HS-27A (cell line): ENCODE data around the gene KLHL18.
"Not testable (repeated sequence)": the region's sequence is repeated elsewhere in the genome, so short reads cannot be mapped to it uniquely, and the experiment has no call there.

ENCODE experiments used
- DNase-seq: peaks from one replicate; pipeline ENCODE4 v3.0.0-alpha.2; 2012; ENCODE audit warnings: low read depth, missing footprints

KLHL18 gene

GRCh38 chr3:47314056-47314764 lies 31.5 kb downstream of the KLHL18 start:
- no peak for DNase-seq

GRCh38 chr3:47315069-47315647 lies 32.4 kb downstream of the KLHL18 start:
- DNase-seq = no peak

GRCh38 chr3:47316151-47316550 lies 33.4 kb downstream of the KLHL18 start:
- not testable (repeated sequence) for DNase-seq

- no peak for DNase-seq
These were observed 36.2 kb downstream of the KLHL18 start for GRCh38 chr3:47318916-47319315.

- DNase-seq = no peak
These were observed 37.2 kb downstream of the KLHL18 start for GRCh38 chr3:47319956-47320355.

DNA sequence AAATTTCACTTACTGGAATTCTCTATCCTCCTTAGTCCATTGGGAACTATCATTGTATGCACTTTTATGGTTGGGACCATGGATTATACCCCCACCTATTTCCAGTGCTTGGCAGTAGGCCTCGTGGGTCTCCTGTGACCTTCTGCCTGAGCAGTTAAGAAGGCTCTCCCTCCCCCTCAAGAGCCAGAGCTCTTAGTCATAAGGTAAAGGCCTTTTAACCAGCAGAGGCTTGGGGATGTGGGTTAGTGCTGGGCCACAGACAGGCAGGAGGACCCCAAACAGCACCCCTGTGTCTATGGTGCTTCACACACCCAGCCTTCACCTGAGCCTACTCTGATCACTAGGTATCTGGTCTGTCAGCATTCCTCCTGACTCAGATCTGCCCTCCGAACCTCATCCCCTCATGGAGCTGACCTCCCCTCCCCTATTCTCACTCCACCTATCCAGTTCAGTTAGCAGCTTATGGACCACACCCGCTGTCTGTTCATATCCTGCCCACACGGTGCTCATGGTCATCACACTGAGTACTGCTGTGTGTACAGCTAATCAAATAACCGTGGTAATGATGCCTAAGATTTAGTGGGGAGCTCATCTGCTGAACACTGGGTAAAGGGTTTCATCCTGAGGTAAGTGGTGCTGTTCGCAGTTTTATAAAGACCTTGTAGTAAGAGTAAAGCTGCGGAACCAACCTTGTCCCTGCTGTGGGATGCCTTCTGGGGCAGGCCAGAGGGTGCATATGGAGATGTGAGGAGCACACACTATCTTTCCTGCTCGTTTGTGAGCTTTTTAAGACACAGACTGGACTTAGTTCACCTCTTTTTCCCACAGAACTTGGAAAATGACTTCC lies 40.9 kb downstream of the KLHL18 start:
- DNase-seq = peak; percentile 22

DNA sequence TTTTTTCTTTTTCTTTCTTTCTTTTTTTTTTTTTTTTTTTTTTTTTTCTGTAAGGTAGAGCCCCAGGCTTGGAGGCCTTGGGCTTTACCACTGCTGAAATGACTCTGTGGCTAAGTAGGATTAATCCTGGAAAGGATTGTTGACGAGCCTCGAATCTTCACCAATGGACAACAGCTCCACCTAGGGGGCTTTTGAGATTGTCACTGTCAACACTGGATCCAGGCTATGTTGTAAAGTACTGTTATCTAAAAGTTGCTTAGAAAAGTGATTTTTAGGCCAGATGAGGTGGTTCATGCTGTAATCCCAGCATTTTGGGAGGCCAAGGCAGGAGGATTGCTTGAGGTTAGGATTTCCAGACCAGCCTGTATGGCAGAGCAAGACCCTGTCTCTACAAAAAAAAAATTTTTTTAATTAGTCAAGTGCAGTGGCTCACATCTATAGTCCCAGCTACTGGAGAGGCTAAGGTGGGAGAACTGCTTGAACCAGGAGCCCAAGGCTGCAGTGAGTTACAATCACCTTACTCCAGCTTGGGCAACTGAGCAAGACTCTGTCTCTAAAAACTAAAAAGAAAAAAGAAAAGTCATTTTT lies 41.6 kb downstream of the KLHL18 start:
- DNase-seq = peak; percentile 30

DNA sequence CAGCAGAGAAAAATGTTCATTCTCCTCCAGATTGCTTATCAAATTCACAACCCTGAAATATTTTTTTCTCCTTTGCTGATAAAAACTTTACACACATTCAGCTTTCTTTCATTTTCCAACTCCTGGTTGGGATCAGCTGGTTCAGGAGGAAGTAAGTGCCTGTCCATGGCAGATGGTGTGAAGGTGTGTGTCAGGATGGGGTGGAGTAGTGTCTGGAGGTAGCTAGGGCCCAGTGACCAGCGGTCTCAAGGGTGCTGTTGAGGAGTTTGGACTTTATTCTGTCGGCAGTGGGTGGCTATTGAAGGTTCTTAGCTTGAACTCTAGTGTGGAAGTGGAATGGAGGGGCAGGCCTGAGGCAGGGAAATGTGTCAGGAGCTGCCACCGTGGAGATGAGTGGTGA lies 51.2 kb downstream of the KLHL18 start:
- no peak for DNase-seq

- no peak for DNase-seq
These were observed 54.9 kb downstream of the KLHL18 start for GRCh38 chr3:47337656-47338055.

- DNase-seq = no peak
These were observed 57.2 kb downstream of the KLHL18 start for GRCh38 chr3:47339951-47340350.

GRCh38 chr3:47340866-47341265 lies 58.1 kb downstream of the KLHL18 start:
- no peak for DNase-seq

- no peak for DNase-seq
These were observed 59.4 kb downstream of the KLHL18 start for GRCh38 chr3:47342151-47342550.

DNA sequence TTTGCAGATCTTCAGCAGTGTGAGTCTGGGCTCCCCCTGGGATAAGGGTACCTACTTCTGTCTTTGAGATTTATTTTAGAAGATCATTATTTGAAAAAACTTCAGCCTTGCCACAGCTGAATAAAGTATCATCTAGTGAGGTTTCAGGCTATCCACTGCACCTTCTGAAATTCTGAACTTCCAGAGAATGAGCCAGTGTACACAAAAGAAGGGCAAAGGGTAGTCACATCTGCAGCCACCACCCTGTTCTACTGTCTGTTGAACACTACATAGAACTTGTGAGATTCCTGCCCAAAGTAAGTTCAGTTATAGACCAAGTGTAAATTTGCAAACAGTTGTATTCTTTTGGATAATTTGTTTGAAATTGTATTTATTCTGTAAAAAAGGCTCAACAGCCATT lies 60.1 kb downstream of the KLHL18 start:
- DNase-seq = no peak

DNA sequence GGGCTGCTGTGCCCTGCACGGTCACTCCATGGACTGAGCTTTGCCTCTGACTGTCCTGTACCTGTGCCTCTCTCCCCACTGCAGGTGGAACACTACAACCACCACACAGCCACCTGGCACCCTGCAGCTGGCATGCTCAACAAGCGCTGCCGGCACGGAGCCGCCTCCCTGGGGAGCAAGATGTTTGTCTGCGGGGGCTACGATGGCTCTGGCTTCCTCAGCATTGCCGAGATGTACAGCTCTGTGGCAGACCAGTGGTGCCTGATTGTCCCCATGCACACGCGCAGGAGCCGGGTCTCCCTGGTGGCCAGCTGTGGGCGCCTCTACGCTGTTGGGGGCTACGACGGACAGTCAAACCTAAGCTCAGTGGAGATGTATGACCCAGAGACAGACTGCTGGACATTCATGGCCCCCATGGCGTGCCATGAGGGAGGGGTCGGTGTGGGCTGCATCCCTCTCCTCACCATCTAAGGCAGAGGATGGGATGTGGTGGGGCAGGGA lies 60.8 kb downstream of the KLHL18 start:
- no peak for DNase-seq

GRCh38 chr3:47344971-47345370 lies 62.2 kb downstream of the KLHL18 start:
- DNase-seq = no peak

- no peak for DNase-seq
These were observed 64.6 kb downstream of the KLHL18 start for GRCh38 chr3:47347217-47347801.

GRCh38 chr3:47348411-47349154 lies 65.8 kb downstream of the KLHL18 start:
- DNase-seq = no peak

DNA sequence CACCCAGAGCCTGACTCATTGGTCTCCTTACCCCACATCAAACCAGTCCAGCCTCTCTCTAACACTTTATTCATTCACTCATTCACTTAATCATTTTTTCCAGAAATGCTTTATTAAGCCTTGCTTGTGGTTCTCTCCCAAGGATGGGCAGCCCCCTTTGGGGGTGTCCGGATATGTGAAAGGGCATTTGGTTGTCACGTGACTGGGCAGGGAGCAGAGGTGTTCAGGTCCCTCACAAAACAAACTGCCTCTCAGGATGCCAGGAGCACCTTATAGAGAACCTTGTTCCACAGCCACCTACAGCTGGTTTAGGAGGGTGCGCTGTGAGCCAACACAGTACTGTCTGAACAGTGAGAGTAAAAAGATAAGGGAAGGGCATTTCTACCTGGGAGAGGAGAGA lies 72.3 kb downstream of the KLHL18 start:
- DNase-seq = no peak

DNA sequence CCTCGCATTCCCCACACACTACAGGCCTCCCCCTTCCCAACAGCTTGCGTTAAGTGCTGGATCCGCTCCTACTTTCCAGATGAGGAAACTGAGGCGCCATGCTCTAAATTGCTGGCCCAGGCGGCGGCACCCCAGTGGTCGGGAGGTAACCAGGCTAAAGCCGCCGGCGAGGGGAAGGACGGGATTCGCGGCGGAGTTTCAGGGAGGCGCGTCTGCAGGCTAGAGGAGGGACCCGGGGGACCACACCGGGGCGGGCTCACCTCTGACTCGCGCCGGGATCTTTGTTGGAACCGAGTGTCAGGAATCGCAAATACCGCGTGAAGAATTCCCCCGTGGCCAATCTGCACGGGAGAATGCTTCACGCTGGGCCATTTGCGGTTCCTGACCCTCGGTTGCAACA lies 73.5 kb downstream of the KLHL18 start:
- DNase-seq = no peak

DNA sequence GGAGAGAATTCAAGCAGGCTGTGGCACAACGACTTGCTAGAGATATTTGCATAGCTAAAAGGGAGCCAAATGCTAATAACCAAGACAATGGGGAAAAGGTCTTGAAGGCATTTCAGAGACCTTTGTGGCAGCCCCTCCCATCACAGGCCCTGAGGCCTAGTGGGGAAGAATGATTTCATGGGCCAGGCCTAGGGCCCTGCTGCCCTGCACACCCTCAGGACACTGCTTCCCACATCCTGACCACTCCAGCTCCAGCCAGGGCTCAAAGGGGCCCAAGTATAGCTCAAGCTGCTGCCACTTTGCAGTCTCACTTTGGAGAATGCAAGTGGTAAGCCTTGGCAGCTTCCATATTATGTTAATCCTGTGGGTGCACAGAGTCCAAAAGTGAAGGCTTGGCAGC lies 76.6 kb downstream of the KLHL18 start:
- DNase-seq = no peak

DNA sequence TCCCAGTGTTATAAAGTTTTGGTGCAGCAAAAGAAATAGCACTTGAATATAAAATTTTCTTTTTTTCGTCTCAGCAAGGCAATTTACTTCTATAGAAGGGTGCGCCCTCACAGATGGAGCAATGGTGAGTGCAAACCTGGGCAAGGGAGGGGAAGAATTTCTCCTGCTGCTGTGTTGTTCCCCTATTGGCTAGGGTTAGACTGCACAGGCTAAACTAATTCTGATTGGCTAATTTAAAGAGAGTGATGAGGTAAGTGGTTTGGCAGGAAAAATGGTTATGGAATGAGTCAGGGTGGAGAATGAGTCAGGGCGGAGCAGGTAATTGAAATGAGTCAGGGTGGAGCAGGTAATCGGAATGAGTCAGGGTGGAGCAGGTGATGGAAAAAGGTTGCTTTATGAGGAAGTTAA lies 77.4 kb downstream of the KLHL18 start:
- DNase-seq = not testable (repeated sequence)
